ENCODE data around the gene DST.

DST gene

DNA sequence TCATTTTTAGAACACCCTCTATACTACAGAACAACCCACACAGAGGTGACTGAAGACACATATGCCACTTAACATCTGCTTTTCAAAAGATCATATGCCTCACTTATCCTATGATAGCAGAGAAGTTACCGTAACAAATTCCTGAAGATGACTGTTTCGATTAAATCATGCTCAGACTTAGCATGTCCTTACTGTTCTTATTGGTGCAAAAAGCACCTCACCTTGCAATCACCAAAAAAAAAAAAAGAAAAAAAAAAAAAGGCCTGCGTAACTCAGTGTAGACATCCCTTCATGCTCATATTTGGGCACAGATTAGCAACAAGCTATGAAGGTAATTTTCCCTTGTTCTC lies 17.7 kb upstream of the DST start:
- no peak for TF ChIP-seq CTCF (IDR thresholded peaks at IDR 0.05)
- Mint-ChIP-seq H3K36me3 (ENCODE audit: low read depth) (peaks cover 4% of the 10 kb centered on the region), H3K27ac (peak overlapping the region; percentile 47), H3K27me3 (ENCODE audit: low read depth, poor library complexity) (no peaks in the 10 kb centered on the region), H3K4me3 (no peak overlapping the region), H3K9me3 (no peaks in the 10 kb centered on the region), H3K4me1 (peaks cover 44% of the 10 kb centered on the region)
- DNase-seq = no peak

GRCh38 chr6:56659721-56660380 lies 17.2 kb upstream of the DST start:
- no peak overlapping the region for H3K4me3 Mint-ChIP-seq
- no peaks in the 10 kb centered on the region for H3K9me3 Mint-ChIP-seq
- no peaks in the 10 kb centered on the region for H3K27me3 Mint-ChIP-seq (ENCODE audit: low read depth, poor library complexity)
- H3K36me3 Mint-ChIP-seq (ENCODE audit: low read depth) = peaks cover 4% of the 10 kb centered on the region
- peaks cover 44% of the 10 kb centered on the region for H3K4me1 Mint-ChIP-seq
- DNase-seq = no peak
- TF ChIP-seq CTCF (IDR thresholded peaks at IDR 0.05) = no peak
- peak overlapping the region; percentile 79 for H3K27ac Mint-ChIP-seq

- DNase-seq = no peak
- Mint-ChIP-seq H3K9me3 (no peaks in the 10 kb centered on the region), H3K4me3 (no peak overlapping the region), H3K27ac (no peak overlapping the region), H3K36me3 (ENCODE audit: low read depth) (peaks cover 4% of the 10 kb centered on the region), H3K4me1 (peaks cover 44% of the 10 kb centered on the region), H3K27me3 (ENCODE audit: low read depth, poor library complexity) (no peaks in the 10 kb centered on the region)
- no peak for TF ChIP-seq CTCF (IDR thresholded peaks at IDR 0.05)
Observed at GRCh38 chr6:56658326-56658725, 15.6 kb upstream of the DST start.

- H3K4me1 Mint-ChIP-seq = peaks cover 44% of the 10 kb centered on the region
- no peaks in the 10 kb centered on the region for H3K27me3 Mint-ChIP-seq (ENCODE audit: low read depth, poor library complexity)
- TF ChIP-seq CTCF (IDR thresholded peaks at IDR 0.05) = no peak
- H3K9me3 Mint-ChIP-seq = no peaks in the 10 kb centered on the region
- DNase-seq = no peak
- peak overlapping the region; percentile 84 for H3K27ac Mint-ChIP-seq
- H3K4me3 Mint-ChIP-seq = no peak overlapping the region
- H3K36me3 Mint-ChIP-seq (ENCODE audit: low read depth) = peaks cover 4% of the 10 kb centered on the region
Observed at GRCh38 chr6:56657354-56657753, 14.7 kb upstream of the DST start.

DNA sequence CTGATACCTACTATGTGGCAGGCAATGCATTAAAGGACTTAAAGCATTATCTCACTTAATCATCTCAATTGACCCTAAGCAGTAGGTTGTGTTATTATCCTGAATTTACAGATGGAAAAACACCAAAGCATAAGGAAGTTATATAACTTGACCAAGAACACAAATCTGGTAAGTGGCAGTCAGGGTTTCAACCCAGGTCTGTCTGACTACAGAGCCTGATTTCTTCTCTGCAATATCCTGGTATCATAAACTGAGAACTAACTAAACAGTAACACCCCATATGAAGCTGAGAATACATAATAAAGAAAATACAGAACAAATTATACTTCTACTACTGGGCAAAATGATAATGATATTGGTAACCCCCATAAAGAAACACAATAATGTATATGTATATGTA lies 13.8 kb upstream of the DST start:
- Mint-ChIP-seq H3K36me3 (ENCODE audit: low read depth) (no peaks in the 10 kb centered on the region), H3K9me3 (no peaks in the 10 kb centered on the region), H3K27ac (no peak overlapping the region), H3K27me3 (ENCODE audit: low read depth, poor library complexity) (no peaks in the 10 kb centered on the region), H3K4me3 (no peak overlapping the region), H3K4me1 (peaks cover 39% of the 10 kb centered on the region)
- DNase-seq = no peak
- no peak for TF ChIP-seq CTCF (IDR thresholded peaks at IDR 0.05)

DNA sequence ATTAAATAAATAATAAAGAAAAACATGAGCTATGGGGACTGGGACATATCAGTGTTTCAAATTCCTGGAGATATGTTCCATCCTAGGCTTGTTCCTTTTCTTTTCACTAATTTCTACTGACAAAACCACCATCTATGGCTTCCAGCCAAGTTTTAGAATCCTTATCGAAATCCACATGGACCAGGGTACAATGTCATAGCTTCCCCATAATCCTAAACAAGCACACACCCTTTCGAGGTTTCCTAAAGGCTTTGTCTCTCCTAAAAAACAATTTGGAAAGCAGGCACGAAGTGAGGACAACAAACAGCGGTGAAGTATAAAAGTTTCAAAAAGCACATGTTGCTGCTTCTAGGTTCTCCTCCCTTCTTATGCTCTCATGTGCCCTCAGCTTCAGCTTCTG lies 13.3 kb upstream of the DST start:
- Mint-ChIP-seq H3K9me3 (no peaks in the 10 kb centered on the region), H3K27me3 (ENCODE audit: low read depth, poor library complexity) (no peaks in the 10 kb centered on the region), H3K27ac (no peak overlapping the region), H3K4me3 (no peak overlapping the region), H3K36me3 (ENCODE audit: low read depth) (no peaks in the 10 kb centered on the region), H3K4me1 (peaks cover 35% of the 10 kb centered on the region)
- no peak for DNase-seq
- TF ChIP-seq CTCF (IDR thresholded peaks at IDR 0.05) = no peak
